WERI-Rb-1 (cell line): ENCODE measurements around the gene SPRTN.
"Not testable (repeated sequence)": the region's sequence is repeated elsewhere in the genome, so short reads cannot be mapped to it uniquely, and the experiment has no call there.

ENCODE experiments used
- DNase-seq: peaks from one replicate; pipeline ENCODE4 v3.0.0-alpha.2; 2020
- H3K27ac ChIP-seq: fragments of 250-450 bp; sonication (Bioruptor Pico); 2 replicates; pipeline ENCODE4 v1.5.1; 2020; ENCODE audit warnings: mild to moderate bottlenecking, moderate library complexity
- H3K27me3 ChIP-seq: fragments of 250-450 bp; sonication (Bioruptor Pico); 2 replicates; pipeline ENCODE4 v1.5.1; 2021; ENCODE audit warnings: mild to moderate bottlenecking, low read depth, moderate library complexity; ENCODE audit not compliant: insufficient read depth, severe bottlenecking
- H3K36me3 ChIP-seq: fragments of 250-450 bp; sonication (Bioruptor Pico); 2 replicates; pipeline ENCODE4 v1.5.1; 2020; ENCODE audit warnings: mild to moderate bottlenecking, moderate library complexity
- H3K4me3 ChIP-seq: 2 replicates; pipeline ENCODE4 v1.5.1; 2011; ENCODE audit warnings: low read depth, mild to moderate bottlenecking, control low read depth, low read length
- H3K9me3 ChIP-seq: fragments of 250-450 bp; sonication (Bioruptor Pico); 2 replicates; pipeline ENCODE4 v1.5.1; 2021; ENCODE audit warnings: mild to moderate bottlenecking, moderate library complexity; ENCODE audit not compliant: severe bottlenecking
- CTCF ChIP-seq: IDR thresholded peaks from 2 replicates; pipeline ENCODE4 v1.5.1; 2011; ENCODE audit warnings: low read depth, mild to moderate bottlenecking, control low read depth, inconsistent platforms, low read length

Gene SPRTN

GRCh38 chr1:231337472-231338269 is 422 bp upstream of the SPRTN start, which contains the start of gene EXOC8:
Gene EXOC8, minus strand, starts transcription at chr1:231337852. Its CDS starts 107 bp downstream, at chr1:231337745.
- peak within 1 kb of the TSS; percentile 81 for H3K27ac ChIP-seq
- peaks cover 48% of the 10 kb centered on the region for H3K36me3 ChIP-seq

GRCh38 chr1:231340328-231341013 is 2.4 kb downstream of the SPRTN start:
- Histone ChIP-seq H3K27me3 (no peaks in the 10 kb centered on the region), H3K27ac (no peak overlapping the region), H3K4me3 (no peak overlapping the region), H3K9me3 (no peaks in the 10 kb centered on the region), H3K36me3 (peaks cover 52% of the 10 kb centered on the region)
- no peak for TF ChIP-seq CTCF
- no peak for DNase-seq

More at GRCh38 chr1:231337472-231338269, 422 bp upstream of the SPRTN start, which contains the start of gene EXOC8:
- no peaks in the 10 kb centered on the region for H3K27me3 ChIP-seq
- no peaks in the 10 kb centered on the region for H3K9me3 ChIP-seq
- H3K4me3 ChIP-seq = peak within 1 kb of the TSS; percentile 77
- peak; percentile 98 for DNase-seq
- TF ChIP-seq CTCF = 0 out of 2 replicates have a peak, but pooled peaks have one; percentile 25

- no peak for DNase-seq
Observed at GRCh38 chr1:231347961-231348360, 9.9 kb downstream of the SPRTN start.

GRCh38 chr1:231348442-231348841 is 10.3 kb downstream of the SPRTN start:
- DNase-seq = no peak
- peaks cover 53% of the 10 kb centered on the region for H3K36me3 ChIP-seq
- H3K27ac ChIP-seq = no peak overlapping the region
- H3K27me3 ChIP-seq = no peaks in the 10 kb centered on the region
- H3K9me3 ChIP-seq = no peaks in the 10 kb centered on the region
- no peak for TF ChIP-seq CTCF
- no peak overlapping the region for H3K4me3 ChIP-seq

More at GRCh38 chr1:231347961-231348360, 9.9 kb downstream of the SPRTN start:
- H3K27me3 ChIP-seq = no peaks in the 10 kb centered on the region
- H3K27ac ChIP-seq = no peak overlapping the region
- no peaks in the 10 kb centered on the region for H3K9me3 ChIP-seq
- H3K4me3 ChIP-seq = no peak overlapping the region
- H3K36me3 ChIP-seq = peaks cover 55% of the 10 kb centered on the region
- no peak for TF ChIP-seq CTCF

GRCh38 chr1:231348856-231349255 is 10.8 kb downstream of the SPRTN start:
- H3K9me3 ChIP-seq, H3K27ac ChIP-seq, DNase-seq, H3K4me3 ChIP-seq, H3K27me3 ChIP-seq: not testable (repeated sequence)
- H3K36me3 ChIP-seq = peaks cover 49% of the 10 kb centered on the region

GRCh38 chr1:231351816-231352215 is 13.7 kb downstream of the SPRTN start:
- Histone ChIP-seq H3K4me3 (no peak overlapping the region), H3K36me3 (peaks cover 45% of the 10 kb centered on the region), H3K27me3 (no peaks in the 10 kb centered on the region), H3K9me3 (no peaks in the 10 kb centered on the region), H3K27ac (no peak overlapping the region)
- no peak for TF ChIP-seq CTCF
- no peak for DNase-seq
